ENCODE results near the gene GGN. TPM values are rescaled to one million over a fixed set of nuclear protein-coding genes. Genes with fewer than 3 reads are reported as not detected.

The GGN gene
- total RNA-seq, 1 donor from 2014 or later = 2.1 TPM

DNA sequence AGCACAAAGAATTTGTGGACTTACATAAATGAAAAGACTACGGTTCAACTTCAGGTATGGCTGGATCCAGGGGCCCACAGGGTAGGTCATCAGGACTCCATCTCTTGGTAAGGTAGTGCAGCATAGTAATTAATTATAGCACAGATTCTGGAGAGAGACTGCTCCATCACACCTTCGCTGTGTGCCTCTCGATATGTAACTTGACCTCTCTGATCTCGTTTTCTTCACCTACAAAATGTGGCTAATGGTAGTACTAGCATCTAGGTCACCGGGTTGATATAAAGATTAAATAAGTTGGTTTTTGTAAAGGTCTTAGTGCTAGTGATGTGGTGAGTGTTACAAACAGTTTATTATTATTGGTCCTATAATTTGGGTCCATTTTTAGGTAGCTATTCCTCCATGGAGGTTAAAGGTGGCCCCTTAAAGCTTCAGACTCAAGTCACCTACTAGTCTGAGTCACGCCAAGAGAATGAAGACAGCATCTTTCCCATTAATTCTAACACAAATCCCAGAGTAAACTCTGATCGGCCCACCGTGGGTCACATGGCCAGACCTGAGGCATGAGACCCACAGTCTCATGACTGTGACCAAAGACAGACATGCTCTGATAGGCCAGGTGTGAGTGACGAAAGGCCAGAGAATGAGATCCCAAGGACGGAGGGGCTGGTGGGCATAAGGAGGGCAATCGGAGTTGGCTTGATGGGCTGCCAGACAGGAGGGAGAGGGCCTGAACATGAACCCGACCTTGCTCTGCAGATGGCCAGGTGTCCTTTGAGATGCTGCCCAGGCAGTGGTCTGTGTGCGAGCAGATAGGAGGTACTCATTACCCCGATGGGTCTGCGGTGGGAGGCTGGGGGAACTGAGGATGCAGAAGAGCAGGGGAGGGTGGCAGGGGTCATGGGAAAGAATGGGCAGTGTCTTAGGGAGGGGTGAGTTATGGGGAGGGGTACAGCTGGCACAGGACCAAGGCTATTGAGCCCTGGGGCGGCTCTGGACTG lies 31.8 kb downstream of the GGN start:
- no peak overlapping the region for H3K27ac ChIP-seq (ENCODE audit: low read depth, low read length)
- Mint-ChIP-seq H3K27me3 (ENCODE audit: low read depth, unreplicated experiment) (peaks cover 50% of the 10 kb centered on the region), H3K27ac (ENCODE audit: unreplicated experiment) (no peak overlapping the region), H3K9me3 (ENCODE audit: unreplicated experiment) (no peaks in the 10 kb centered on the region), H3K36me3 (ENCODE audit: low read depth, unreplicated experiment) (peaks cover 1% of the 10 kb centered on the region), H3K4me3 (ENCODE audit: unreplicated experiment) (no peak overlapping the region), H3K4me1 (ENCODE audit: low read depth, unreplicated experiment) (no peaks in the 10 kb centered on the region)
- DNase-seq (ENCODE audit: low read depth) (no peak), FAIRE-seq (no peak)
- H3K4me2 ChIP-seq (ENCODE audit: low read length) = no peak overlapping the region
- no peaks in the 10 kb centered on the region for H3K36me3 ChIP-seq (ENCODE audit: insufficient read depth, low read length)
- H3K79me2 ChIP-seq (ENCODE audit: insufficient read depth, low read length) = no peaks in the 10 kb centered on the region
- TF ChIP-seq EZH2 (IDR thresholded peaks at IDR 0.05; ENCODE audit: insufficient read depth, low read length) = no peak
- TF ChIP-seq, protein P1, sequence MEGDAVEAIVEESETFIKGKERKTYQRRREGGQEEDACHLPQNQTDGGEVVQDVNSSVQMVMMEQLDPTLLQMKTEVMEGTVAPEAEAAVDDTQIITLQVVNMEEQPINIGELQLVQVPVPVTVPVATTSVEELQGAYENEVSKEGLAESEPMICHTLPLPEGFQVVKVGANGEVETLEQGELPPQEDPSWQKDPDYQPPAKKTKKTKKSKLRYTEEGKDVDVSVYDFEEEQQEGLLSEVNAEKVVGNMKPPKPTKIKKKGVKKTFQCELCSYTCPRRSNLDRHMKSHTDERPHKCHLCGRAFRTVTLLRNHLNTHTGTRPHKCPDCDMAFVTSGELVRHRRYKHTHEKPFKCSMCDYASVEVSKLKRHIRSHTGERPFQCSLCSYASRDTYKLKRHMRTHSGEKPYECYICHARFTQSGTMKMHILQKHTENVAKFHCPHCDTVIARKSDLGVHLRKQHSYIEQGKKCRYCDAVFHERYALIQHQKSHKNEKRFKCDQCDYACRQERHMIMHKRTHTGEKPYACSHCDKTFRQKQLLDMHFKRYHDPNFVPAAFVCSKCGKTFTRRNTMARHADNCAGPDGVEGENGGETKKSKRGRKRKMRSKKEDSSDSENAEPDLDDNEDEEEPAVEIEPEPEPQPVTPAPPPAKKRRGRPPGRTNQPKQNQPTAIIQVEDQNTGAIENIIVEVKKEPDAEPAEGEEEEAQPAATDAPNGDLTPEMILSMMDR (IDR thresholded peaks at IDR 0.05; ENCODE audit: insufficient read depth, low read depth, low read length) = no peak
- H3K9me3 ChIP-seq (ENCODE audit: insufficient read depth, low read depth, low read length) = no peaks in the 10 kb centered on the region
- no peak overlapping the region for H2AFZ ChIP-seq (ENCODE audit: low read depth, low read length)
- H4K20me1 ChIP-seq (ENCODE audit: insufficient read depth, low read length) = no peaks in the 10 kb centered on the region
- no peak overlapping the region for H3K4me3 ChIP-seq (ENCODE audit: insufficient read depth, low read depth, low read length)
- H3K9ac ChIP-seq (ENCODE audit: low read length) = no peak overlapping the region
- peaks cover 28% of the 10 kb centered on the region for H3K27me3 ChIP-seq (ENCODE audit: insufficient read depth, low read length)
- no peaks in the 10 kb centered on the region for H3K4me1 ChIP-seq (ENCODE audit: insufficient read depth, low read length)

DNA sequence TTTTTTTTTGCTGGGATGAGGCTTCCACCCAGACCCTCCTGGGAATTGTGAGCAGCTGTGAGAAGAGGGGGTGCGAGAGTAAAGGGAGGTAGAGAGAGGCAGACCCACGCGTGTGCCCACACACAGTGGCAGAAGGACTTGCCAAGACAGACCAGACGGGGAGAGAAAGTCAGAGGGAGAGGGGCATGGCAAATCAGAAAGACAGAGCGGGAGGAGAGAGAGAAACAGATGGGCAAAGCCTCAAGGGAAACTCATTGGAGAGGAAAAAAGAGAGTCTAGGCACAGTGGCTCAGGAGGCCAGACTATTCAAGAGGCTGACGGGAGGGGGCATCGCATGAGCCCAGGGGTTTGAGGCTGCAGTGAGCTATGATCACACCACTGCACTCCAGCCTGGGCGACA lies 35.2 kb downstream of the GGN start:
- FAIRE-seq = no peak

More for the DNA sequence above, 35.2 kb downstream of the GGN start:
- Histone ChIP-seq H3K79me2 (ENCODE audit: insufficient read depth, low read length) (no peaks in the 10 kb centered on the region), H4K20me1 (ENCODE audit: insufficient read depth, low read length) (no peaks in the 10 kb centered on the region), H3K9me3 (ENCODE audit: insufficient read depth, low read depth, low read length) (no peaks in the 10 kb centered on the region), H3K4me2 (ENCODE audit: low read length) (no peak overlapping the region), H3K9ac (ENCODE audit: low read length) (no peak overlapping the region), H3K4me3 (ENCODE audit: insufficient read depth, low read depth, low read length) (no peak overlapping the region), H3K4me1 (ENCODE audit: insufficient read depth, low read length) (no peaks in the 10 kb centered on the region), H3K27me3 (ENCODE audit: insufficient read depth, low read length) (peaks cover 8% of the 10 kb centered on the region), H3K27ac (ENCODE audit: low read depth, low read length) (no peak overlapping the region), H3K36me3 (ENCODE audit: insufficient read depth, low read length) (no peaks in the 10 kb centered on the region), H2AFZ (ENCODE audit: low read depth, low read length) (no peak overlapping the region)
- no peak for TF ChIP-seq EZH2 (IDR thresholded peaks at IDR 0.05; ENCODE audit: insufficient read depth, low read length)
- TF ChIP-seq, protein P1 (IDR thresholded peaks at IDR 0.05; ENCODE audit: insufficient read depth, low read depth, low read length) = no peak
- H3K36me3 Mint-ChIP-seq (ENCODE audit: low read depth, unreplicated experiment) = peaks cover 3% of the 10 kb centered on the region
- H3K27me3 Mint-ChIP-seq (ENCODE audit: low read depth, unreplicated experiment) = peaks cover 28% of the 10 kb centered on the region
- H3K4me3 Mint-ChIP-seq (ENCODE audit: unreplicated experiment) = no peak overlapping the region
- H3K4me1 Mint-ChIP-seq (ENCODE audit: low read depth, unreplicated experiment) = no peaks in the 10 kb centered on the region
- no peak overlapping the region for H3K27ac Mint-ChIP-seq (ENCODE audit: unreplicated experiment)
- peaks cover 2% of the 10 kb centered on the region for H3K9me3 Mint-ChIP-seq (ENCODE audit: unreplicated experiment)
- no peak for DNase-seq (ENCODE audit: low read depth)
